ENCODE results near the gene USP22.

- TF ChIP-seq CTCF (IDR thresholded peaks at IDR 0.05) (no peak), POLR2A (IDR thresholded peaks at IDR 0.05) (no peak)
Observed at GRCh38 chr17:20966870-20967269, 75.9 kb downstream of the USP22 start.

Measured in testis (tissue), 2 donors.